COLO829 (cell line): ENCODE data around the gene WNT1.

Experiments used
- DNase-seq: peaks from one replicate; pipeline ENCODE4 v3.0.0; 2012; ENCODE audit warnings: low spot score

WNT1 gene

DNA sequence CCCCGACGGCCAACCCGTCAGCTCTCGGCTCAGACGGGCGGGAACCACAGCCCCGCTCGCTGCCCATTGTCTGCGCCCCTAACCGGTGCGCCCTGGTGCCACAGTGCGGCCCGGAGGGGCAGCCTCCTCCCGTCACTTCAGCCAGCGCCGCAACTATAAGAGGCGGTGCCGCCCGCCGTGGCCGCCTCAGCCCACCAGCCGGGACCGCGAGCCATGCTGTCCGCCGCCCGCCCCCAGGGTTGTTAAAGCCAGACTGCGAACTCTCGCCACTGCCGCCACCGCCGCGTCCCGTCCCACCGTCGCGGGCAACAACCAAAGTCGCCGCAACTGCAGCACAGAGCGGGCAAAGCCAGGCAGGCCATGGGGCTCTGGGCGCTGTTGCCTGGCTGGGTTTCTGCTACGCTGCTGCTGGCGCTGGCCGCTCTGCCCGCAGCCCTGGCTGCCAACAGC, at the start of gene WNT1:
TSS of gene WNT1 (plus strand) at position 32 of the 450 bp plus-strand sequence. CDS start at position 361, 329 bp downstream.
- DNase-seq: no peak

DNA sequence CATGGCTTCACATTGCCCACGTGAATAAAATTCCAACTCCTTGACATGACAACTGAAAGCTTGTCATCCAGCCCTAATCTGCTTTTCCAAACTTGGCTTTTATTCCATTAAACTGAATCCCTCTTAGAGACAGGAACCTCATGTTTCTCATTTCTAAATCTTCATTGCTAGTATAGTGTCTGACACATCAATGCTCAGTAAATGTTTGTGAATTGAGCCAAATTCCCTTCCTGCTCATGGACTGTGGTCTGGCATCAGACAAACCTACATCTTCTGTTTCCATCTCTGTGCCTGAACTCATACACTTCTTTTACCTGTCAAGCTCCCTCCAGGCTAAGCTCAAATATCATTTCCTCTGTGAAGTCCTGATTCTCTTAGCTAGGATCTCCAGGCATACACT, 48.6 kb upstream of the WNT1 start:
- DNase-seq: no peak

DNA sequence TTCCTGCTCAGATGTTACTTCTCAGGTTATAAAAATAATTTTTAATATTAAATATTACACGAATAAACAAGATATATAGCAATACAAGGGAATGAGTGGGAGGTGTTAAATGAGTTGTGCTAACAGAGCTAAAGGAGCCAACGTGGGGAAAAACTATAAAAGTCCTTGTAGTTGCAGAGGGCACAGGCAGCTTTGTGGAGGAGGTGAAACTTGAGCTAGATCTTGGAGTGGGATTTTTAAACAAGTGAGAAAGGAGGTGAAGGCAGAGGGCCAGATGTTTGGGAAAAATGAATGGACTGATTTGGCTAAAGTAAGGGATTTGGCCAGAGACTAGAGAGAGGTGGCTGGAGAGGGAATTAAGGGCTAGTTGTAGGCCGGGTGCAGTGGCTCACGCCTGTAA, 47.6 kb upstream of the WNT1 start:
- no peak for DNase-seq

DNA sequence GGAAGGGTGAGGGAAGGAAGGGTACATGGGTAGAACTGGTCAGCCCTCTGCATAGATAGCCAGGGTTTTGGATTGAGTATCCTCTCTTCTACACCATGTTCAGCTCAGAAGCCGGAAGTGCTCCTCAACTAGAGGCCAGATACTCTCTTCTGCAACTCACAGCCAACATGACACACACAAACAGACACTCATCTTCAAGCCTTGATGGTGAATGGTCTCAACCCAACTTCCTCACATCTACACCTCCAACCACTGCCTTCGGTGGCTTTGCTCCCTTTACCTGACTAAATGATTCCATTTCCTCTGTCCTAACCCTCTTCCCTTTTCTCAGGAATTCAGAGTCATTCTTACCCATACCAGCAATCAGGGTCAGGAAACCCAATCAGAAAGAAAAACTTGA, 45.2 kb upstream of the WNT1 start:
- no peak for DNase-seq

DNA sequence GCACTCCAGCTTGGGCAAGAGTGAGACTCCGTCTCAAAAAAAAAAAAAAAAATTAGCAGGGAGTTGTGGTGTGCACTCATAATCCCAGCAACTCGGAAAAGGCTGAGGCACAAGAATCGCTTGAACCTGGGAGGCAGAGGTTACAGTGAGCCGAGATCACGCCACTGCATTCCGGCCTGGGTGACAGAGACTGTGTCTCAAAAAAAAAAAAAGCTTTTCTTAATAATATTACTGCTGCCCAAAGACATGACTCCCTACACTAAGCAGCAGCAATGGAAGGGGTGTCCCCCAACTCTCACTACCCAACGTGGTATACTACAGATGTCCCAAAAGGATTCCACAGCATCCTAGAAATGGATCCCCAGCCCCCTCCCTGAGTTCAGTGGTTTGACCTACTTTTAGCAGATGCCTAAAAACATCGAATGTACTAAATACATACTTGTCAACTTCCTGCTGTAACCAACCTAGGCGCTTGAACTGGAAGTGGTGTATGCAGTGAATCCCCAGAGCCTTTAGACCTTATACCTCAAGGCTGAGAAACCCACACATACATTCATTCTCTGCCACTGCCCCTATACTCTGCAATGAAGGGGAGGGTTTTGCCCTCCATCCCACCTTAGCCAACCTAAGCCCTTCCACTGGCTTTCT, 44.3 kb upstream of the WNT1 start:
- no peak for DNase-seq

DNA sequence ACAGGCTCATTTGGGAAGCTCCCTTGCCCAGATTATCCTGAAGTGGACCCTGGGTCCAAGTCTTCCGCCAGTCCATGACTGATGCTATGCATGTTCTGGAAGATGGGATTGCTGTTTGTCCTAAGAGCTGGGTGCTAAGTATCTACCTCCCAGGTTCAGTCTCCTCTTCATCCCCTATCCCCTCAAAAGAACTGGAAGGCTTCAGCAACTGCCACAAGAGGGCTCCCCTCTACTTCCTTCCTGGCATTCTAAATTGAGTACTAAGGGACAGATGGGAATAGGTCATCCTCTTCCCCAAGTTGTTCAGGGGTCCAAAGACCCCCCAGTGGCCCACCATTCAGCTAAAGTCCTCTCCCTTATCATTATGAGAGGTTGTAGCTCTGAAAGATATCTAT, 43.8 kb upstream of the WNT1 start:
- no peak for DNase-seq

DNA sequence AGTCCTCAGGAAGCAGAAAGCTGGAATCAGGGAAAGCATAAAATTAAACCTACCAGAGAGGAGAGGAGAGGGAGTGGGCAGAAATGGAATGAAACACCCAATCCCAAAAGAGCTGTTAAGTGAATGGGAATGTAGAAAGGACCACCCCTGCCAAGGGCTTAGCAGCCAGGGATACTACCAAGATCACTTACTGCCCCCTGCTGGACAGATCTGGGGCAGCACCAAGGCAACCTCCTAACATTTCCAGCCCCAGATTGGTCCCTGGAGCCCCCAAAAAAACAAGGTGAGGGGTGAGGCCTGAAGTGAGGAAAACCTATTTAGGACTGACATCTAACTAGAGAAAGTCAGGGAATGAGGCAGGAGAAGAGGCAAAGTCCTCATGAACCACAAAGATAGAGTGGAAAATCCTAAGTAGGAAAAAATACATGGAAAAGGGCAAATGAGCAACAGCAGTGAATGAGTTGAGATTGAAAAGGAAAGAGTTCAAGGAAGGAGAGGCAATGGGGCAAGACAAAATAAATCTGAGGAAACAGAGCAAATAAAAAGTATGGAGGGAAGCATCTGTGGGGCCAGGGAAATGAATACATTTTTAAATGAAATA, 41.6 kb upstream of the WNT1 start:
- DNase-seq: peak; percentile 92

DNA sequence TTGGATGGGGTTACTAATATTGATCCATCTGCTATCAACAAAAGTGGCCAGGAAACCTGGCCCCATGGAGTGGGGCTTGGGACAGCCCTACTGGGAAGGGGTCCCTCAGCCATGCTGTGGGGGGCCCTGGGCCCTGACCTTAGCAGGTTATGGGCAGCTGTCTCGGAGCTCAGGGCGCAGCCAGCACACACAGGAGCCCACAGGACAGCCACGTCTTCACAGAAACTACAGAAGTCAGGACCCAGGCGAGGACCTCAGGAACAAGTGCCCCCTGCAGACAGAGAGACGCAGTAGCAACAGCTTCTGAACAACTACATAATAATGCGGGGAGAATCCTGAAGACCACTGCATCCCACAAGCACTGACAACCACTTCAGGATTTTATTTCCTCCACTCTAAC, 41.0 kb upstream of the WNT1 start:
- DNase-seq: no peak

DNA sequence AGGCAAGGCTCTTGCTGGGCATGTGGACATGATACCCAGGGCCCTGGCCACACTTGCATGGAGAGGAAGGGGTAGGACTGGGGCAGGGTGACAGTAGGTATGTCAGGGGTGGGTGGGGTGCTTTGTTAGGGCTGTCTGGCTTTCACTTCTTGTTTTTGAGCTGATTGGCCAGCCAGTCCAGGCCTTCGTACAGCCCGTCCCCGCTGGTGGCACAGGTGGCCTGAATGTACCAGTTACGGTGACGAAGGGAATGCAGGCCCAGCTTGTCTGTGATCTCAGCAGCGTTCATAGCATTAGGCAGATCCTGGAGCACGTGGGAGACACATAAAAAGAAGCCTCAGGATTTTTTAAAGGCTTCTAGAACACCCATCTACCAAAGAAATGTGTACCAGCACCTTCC, 39.3 kb upstream of the WNT1 start:
- no peak for DNase-seq

DNA sequence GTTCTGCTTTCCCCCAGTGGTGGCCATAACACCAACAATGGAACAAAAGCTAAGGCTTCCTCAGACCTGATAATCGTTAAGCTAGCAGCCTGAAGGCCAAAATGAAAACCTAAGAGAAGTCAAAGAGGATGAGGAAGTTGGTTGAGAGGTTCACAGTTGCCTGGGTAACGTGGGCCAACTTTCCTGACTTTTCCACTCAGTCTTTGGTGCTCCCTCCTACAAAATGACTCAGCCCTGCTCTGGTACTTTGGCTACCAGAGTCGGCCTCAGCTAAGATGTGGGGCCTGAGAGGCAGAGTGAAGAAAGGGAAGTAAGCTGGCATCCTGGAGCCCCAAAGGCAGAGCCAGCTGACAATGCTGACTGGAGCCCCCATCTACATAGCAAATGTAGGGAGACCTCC, 37.9 kb upstream of the WNT1 start:
- no peak for DNase-seq

DNA sequence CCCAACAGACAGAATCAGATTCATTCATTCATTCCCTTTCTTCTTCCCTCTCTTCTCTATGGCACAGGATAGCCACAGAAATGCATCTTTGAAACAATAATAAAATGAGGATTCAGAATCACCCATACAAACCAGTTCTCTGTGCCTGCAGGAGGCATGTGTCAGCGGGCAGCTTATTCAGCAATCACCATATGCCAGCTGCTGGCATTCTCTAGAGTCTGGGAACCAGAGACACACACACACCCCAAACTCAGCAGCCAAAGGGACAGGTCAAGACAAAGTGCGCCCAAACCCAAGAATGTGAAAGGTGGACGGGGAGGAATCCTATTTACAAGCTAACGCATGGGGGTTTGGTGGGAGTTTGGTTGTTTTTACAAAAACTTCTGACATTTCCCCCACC, 34.9 kb upstream of the WNT1 start:
- DNase-seq: no peak

DNA sequence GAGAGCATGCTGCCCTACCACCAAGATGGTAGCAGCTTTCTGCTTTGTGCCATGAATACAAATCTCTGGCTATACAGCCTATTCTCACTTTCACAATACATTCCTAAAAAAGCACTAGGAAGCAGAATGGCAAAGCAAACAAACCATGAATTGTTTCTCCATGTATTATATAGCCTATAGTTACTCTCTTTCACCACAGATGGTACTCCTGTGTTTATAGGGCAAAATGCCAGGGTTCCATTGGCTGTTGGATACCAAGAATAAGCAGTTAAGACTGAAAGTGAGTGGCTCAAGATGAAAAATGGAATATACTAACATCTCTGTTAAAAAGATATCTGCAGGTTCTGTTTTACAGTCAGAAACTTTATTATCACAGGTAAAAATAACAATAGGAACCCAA, 31.9 kb upstream of the WNT1 start:
- no peak for DNase-seq

DNA sequence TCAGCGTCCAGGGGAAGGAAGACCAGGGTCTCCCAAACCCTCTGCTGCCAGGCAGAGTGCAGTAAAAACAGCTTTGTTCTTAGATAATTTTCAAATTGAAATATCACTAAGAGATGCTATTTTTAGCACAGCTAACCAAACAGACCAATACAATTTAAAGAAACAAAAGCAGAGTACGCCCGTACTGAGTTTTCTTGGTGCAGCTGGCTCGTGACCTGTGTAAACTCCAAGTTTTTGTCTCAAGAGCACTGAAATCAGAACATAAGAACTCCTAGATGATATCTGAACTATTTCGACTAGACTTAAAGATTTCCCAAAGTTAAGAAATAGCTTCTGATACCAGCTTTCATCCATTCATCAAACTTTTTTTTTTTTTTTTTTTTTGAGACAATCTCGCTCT, 31.2 kb upstream of the WNT1 start:
- DNase-seq: no peak

DNA sequence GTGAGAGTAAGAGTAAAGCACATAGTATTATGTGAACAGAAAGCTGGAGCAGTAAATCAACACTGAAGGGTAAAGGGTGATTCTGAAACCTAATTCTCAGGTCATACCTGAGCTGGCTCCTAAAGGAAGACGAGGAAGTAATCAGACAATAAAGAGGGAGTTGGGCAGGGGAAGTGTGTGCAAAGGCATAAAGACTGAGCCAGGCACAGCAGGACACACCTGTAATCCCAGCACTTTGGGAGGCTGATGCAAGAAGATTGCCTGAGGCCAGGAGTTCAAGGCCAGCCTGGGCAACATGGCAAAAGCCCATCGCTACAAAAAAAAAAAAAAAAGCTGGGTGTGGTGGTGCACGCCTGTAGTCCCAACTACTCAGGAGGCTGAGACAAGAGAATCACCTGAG, 30.4 kb upstream of the WNT1 start:
- DNase-seq: no peak

DNA sequence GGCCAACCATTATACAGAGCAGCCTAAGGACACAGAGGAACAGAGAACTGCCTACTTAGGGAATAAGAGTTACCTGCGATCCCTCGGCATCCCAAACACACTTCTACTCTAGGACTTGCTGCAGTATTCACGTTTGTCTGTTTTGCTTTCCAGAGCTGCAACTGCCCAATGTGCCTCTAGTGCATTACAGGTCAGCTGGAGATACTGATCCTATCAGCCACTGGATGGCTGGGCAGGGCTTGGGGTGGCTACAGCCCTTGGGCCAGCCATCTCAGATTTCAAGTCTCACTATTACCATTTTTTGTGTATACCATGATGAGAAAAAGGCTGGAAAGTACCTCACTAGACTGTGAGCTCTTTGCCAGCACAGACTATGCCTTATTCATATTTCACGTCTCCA, 25.4 kb upstream of the WNT1 start:
- DNase-seq: no peak

DNA sequence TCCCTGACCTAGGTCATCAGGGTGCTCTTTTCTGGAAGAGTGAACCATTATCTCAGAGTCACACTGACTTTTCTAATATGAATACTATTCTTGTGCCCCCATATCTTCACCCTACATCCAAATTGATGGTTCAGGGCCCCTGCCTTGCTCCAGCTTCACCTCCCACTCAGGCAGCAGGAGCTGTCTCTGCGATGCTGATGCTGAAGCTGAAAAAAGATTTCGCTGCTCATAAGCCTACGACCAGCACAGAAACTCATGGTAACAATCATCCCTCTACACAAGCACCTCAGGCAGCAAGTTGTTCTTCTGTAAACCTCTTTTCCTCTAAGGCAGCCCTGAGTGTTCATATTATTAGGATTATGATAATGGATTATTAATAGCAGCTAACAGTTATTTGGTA, 24.1 kb upstream of the WNT1 start:
- no peak for DNase-seq

DNA sequence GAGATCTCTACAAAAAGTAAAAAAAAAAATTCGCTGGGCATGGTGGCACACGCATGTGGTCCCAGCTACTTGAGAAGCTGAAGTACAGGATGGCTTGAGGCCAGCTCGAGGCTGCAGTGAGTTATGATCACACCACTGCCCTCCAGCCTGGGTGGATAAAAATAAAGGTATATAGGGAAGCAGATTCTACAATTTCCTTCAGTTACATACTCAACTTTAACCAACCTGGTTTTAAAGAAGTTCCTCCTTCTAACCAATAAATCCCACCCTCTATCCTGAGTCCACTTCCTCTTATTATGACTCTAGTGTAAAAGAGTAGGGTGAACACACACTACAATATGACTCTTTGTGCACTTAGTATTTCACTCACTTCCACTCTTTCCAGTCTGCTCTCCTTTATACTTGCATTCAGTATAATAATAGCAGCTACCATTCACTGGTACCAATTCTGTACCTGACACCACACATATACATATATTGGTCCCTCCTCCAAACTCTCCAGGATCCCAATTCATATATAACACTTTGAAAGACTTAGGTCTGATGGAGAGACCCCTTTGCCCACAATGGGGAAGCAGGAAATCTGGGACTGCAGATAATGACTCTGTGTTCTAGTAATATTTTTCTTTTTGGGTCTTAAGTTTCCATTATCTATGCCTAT, 23.2 kb upstream of the WNT1 start:
- no peak for DNase-seq

DNA sequence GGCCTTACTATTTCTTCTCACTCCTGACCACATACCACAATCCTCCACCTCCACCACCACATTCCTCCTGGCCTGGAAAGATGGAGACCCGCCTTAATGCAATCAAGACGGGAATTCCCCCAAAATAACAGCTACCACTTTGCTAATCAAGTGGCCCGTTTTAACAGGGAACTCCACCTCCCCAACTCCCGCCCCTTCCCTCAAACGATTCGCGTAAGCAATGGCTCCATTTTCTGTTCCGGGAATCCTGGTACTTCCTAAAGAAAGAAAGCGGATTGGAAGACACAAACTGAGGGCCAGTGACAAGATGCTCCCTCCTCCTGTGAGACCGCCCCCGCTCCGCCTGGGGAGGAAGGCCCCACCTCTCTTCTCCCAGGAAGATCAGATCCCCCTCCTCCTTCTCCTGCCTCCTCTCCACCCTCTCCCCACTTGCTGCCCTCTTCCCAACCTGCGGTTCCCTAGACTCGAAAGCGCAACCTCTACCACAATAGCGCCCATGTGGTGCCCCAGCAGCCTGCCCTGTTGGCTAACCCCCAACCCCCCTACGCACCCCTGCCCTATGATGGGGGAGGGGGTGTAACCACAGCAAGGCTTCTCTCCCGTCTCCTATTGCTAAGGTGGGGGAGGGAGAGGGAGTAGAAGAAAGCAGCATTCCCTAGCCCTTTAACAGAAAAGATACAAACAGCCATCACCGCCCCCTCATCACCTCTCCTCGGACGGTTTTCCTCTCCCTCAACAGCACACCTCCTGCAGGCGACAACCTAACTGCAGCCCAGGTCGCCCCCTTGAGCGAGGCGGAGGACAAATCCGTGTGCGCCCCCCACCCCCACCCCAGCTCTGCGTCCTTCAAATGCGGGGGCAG, 21.6 kb upstream of the WNT1 start:
- peak; percentile 94 for DNase-seq

DNA sequence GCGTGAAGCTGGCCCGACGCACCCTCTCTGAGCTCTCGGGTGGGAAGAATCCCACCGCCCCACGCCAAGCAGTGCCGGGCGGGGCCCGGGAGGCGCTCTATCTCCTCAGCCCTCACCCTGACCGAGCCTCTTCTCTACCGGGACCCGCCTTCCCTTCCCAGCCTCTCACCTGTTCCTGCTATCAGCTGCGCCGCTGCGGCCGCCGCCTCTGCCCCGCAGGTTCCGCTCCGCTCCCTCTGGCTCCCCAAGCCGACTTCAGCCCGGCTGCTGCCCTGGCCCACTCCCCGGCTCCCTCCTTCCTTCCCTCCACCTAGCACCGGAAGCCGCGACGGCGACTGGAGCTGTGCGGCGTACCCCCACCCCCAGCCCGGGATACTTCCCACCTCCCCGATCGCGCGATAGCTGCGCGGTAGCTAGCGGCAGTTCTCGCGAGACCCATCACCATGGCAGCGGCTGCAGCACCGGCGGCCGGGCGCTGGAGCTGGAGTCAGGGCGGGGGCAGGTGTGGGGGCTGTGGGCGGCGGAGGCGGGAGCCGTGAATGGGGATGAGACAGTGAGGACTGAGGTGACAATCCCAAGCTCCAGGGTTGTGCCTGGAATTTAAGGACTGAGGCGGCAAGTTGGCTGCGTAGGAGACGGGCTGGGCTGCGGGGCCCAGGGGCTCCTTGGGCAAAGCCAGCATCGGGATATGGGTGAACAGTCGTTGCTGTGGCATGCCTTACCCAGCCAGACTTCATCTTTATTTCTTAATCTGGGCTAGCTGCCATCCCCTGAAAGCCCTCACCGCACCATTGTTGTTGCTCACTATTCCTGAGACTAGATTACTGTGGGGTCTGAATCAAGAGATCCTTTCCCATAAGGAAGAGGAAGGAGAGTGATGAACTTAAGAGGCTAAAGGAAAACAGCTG, 20.7 kb upstream of the WNT1 start, which contains the start of gene ARF3:
TSS of gene ARF3 (minus strand) at position 347 of the 908 bp plus-strand sequence. CDS start 16,392 bp downstream, outside the sequence.
- DNase-seq: peak; percentile 94

DNA sequence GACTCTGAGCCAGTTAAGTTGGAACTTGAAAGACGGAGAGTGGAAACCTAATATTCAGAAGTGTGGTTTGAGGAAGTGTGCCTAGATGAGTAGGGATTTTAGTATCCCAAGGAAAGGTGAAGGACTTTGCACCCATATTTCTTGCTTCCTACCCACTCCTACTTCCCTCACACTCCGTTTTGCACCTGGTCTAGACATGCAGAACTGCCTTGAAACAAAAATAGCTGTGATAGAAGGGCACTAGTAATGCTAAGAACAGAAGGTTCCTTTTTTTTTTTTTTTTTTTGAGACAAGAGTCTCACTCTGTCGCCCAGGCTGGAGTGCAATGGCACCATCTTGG, 20.1 kb upstream of the WNT1 start:
- DNase-seq: no peak

DNA sequence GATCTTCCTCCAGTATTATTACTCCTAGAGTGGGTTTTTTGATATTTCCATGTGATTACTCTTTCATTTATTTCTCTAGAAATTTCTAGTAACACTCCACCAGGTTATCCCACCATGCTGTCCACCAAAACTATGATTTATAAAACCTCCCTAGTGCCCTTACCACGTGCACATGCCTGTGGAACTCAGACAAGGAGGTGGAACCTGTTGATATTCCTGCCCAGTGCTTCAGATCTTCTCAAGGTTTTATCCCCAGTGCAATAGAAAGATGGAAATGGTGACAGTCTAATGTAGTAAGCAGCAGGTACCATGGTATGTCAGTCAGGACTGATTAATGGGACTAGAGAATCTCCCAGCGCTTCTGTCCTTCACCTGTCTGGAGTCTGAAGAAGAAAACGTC, 17.3 kb upstream of the WNT1 start:
- no peak for DNase-seq

DNA sequence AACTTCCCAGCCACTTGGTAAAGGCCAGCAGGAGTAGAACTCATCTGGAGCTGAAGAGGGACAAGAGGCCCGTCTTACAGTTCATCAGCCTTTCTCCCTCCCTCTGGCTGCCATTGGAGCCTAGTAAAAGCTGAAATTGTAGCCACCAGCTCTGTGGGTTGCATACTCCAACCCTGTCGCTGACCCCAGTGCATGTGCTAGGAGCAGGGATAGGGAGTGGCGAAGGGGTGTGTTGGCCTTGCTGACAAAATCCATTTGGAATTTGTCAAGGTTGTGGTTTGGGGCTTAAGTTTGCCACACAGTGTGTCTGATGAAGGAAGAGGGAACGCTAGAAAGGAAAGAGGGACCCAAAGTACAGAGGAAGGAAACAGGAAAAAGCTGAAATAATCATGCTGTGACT, 16.8 kb upstream of the WNT1 start:
- no peak for DNase-seq
